ENCODE data around the gene NET1. TPM values are rescaled to one million over a fixed set of nuclear protein-coding genes. Genes with fewer than 3 reads are reported as not detected.

Gene NET1
- total RNA-seq, 6 experiments from 2014 or later, result 23.0 to 64.5 (median 38.5) TPM

DNA sequence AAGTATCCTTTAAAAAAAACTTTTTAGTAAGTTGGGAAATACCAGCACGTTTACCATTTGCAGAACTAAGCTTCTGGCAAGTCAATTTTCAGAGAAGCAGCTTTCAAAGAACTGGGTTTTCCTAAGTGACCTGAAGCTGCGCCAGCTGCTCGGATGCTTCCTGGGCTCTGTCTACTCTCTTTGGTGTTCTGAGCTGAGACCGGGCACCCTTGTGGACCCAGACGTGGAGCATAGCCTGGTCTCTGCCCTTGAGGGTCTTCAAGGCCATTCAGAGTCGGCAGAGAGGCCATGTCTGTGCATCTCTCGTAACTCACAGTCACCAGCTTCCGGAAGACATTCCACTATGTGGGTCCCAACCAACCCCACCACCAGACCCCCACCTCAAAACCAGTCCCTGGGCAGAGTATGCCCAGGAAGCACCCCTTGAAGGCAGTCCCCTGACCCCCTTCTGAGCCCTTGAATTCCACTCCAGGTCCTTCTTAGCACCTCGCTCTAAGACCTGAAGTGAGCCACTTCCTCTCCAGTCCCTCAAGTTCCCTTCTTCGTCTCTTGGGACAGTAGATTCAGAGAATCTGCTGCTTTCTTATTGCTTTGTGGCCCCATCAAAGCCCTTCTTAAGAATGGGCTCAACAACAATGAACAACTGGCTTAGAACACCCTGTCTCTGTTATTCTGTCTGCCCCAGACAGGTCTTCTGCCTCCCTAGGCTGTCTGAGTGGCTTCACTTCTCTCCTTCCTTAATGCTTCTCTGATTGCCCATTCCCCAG, 78.5 kb downstream of the NET1 start:
- H3K36me3 ChIP-seq, result no peaks in the 10 kb centered on the region
- no peak for ATAC-seq
- intact Hi-C loops (cut with DNase I), result no loop called here
- no peak for DNase-seq
- TF ChIP-seq POLR2A (IDR thresholded peaks at IDR 0.05), result no peak
- TF ChIP-seq, protein P1, sequence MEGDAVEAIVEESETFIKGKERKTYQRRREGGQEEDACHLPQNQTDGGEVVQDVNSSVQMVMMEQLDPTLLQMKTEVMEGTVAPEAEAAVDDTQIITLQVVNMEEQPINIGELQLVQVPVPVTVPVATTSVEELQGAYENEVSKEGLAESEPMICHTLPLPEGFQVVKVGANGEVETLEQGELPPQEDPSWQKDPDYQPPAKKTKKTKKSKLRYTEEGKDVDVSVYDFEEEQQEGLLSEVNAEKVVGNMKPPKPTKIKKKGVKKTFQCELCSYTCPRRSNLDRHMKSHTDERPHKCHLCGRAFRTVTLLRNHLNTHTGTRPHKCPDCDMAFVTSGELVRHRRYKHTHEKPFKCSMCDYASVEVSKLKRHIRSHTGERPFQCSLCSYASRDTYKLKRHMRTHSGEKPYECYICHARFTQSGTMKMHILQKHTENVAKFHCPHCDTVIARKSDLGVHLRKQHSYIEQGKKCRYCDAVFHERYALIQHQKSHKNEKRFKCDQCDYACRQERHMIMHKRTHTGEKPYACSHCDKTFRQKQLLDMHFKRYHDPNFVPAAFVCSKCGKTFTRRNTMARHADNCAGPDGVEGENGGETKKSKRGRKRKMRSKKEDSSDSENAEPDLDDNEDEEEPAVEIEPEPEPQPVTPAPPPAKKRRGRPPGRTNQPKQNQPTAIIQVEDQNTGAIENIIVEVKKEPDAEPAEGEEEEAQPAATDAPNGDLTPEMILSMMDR (IDR thresholded peaks at IDR 0.05), result no peak
- H3K4me1 ChIP-seq, result no peaks in the 10 kb centered on the region
- no peak overlapping the region for H3K27ac ChIP-seq
- H3K4me3 ChIP-seq, result no peak overlapping the region
- WGBS (ENCODE audit: insufficient coverage, low coverage, low lambda C conversion rate, missing lambda C conversion rate), result 76% methylated on average over 6 of the region's 10 CpGs
- H3K27me3 ChIP-seq, result no peaks in the 10 kb centered on the region
- H3K9me3 ChIP-seq, result no peaks in the 10 kb centered on the region

DNA sequence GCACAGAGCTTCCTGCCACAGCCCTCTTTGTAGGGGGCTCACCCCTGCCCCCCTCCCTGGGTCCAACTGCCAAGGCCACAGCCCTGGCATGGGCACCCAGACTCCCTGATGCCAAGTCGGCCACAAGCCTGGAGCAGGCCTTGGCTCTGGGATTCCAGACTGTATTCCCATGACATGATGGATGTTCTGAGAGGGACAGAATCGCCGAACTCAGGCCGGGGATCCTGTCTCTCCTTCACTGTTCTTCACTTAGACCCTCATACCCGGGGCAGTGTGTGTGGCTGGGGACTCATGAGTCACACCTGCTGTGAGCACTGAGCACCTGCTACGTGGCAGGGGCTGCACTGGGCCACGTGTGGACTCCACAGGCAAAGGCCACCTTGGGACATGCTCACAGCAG, 79.1 kb downstream of the NET1 start:
- no peak overlapping the region for H3K27ac ChIP-seq
- DNase-seq (no peak), ATAC-seq (no peak)
- no peaks in the 10 kb centered on the region for H3K36me3 ChIP-seq
- H3K4me3 ChIP-seq, result no peak overlapping the region
- H3K4me1 ChIP-seq, result no peaks in the 10 kb centered on the region
- no peaks in the 10 kb centered on the region for H3K9me3 ChIP-seq
- 100% methylated on average over 2 of the region's 7 CpGs for WGBS (ENCODE audit: insufficient coverage, low coverage, low lambda C conversion rate, missing lambda C conversion rate)
- no peaks in the 10 kb centered on the region for H3K27me3 ChIP-seq
- TF ChIP-seq, protein P1 (IDR thresholded peaks at IDR 0.05), result no peak
- no peak for TF ChIP-seq POLR2A (IDR thresholded peaks at IDR 0.05)
- intact Hi-C loops (cut with DNase I), result no loop called here

DNA sequence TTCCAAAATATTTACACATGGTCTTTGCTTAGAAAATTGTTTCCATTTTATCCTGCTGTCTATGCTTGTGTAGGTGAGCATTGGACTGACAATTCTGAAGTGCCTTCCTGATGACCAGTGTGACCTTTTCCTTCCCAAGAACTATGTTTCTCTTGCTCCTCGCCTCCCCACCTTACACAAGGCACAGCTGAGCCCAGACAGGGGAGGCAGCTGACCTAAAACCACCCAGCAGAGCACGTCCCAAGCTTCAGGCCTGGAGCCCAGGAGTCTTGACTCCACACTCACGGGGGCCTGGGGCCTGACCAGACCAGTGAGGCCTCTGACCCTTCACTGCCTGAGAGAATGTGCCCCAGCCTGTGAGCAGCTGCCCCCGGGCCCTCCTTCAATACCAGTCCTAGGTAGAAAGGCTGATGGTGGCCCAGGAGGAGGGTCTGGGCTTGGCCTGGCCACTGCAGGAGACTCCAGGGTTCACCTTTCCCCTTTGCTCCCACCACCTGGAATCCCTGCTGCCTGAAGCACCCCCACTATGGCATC, 80.0 kb downstream of the NET1 start:
- peak in 1 of 3 donors; percentile 42 for DNase-seq
- H3K9me3 ChIP-seq, result no peaks in the 10 kb centered on the region
- no peak overlapping the region for H3K4me3 ChIP-seq
- ATAC-seq, result no peak
- intact Hi-C loops (cut with DNase I), result no loop called here
- H3K27ac ChIP-seq, result no peak overlapping the region
- no peaks in the 10 kb centered on the region for H3K27me3 ChIP-seq
- TF ChIP-seq, protein P1 (IDR thresholded peaks at IDR 0.05), result no peak
- TF ChIP-seq POLR2A (IDR thresholded peaks at IDR 0.05), result no peak
- no peaks in the 10 kb centered on the region for H3K36me3 ChIP-seq
- H3K4me1 ChIP-seq, result no peaks in the 10 kb centered on the region
- 100% methylated on average over 2 of the region's 4 CpGs for WGBS (ENCODE audit: insufficient coverage, low coverage, low lambda C conversion rate, missing lambda C conversion rate)

DNA sequence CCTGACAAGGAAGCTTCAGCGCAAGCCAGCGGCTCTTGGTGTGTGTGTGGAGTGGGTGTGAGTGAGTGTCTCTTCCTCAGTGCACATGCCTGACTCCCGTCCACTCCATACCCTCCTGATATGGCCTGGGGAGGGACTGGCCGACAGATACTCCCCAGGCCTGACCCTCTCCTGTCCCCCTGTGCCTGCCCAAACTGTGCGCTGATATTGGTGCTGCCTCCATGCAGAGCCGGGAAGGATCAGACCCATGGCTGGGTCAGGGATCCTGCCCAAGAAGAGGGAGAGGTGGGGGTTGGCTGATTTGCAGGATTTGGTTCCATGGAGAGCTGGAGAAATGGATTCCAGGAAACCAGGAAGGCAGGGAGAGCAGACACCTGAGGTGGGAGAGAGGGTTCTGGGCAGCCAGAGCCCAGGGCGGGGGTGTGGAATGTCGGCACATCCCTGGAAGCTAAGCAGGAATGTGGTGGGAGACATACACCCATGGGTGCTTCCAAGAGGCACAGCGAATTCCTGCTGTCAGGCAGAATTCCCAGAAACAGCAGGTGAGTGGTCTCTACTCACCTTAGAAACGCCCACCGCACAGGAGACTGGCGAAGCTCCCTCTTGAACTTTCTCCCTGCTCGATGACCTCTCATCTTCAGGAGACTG, 80.7 kb downstream of the NET1 start:
- Histone ChIP-seq H3K36me3 (no peaks in the 10 kb centered on the region), H3K27me3 (no peaks in the 10 kb centered on the region), H3K9me3 (no peaks in the 10 kb centered on the region), H3K4me3 (no peak overlapping the region), H3K4me1 (no peaks in the 10 kb centered on the region), H3K27ac (no peak overlapping the region)
- intact Hi-C loops (cut with DNase I), result no loop called here
- DNase-seq, result peak in 1 of 3 donors; percentile 29
- no peak for ATAC-seq
- TF ChIP-seq POLR2A (IDR thresholded peaks at IDR 0.05), result no peak
- TF ChIP-seq, protein P1 (IDR thresholded peaks at IDR 0.05), result no peak
- 81% methylated on average over 3 of the region's 13 CpGs for WGBS (ENCODE audit: insufficient coverage, low coverage, low lambda C conversion rate, missing lambda C conversion rate)
